ENCODE results near the gene ST8SIA4.

Gene ST8SIA4

DNA sequence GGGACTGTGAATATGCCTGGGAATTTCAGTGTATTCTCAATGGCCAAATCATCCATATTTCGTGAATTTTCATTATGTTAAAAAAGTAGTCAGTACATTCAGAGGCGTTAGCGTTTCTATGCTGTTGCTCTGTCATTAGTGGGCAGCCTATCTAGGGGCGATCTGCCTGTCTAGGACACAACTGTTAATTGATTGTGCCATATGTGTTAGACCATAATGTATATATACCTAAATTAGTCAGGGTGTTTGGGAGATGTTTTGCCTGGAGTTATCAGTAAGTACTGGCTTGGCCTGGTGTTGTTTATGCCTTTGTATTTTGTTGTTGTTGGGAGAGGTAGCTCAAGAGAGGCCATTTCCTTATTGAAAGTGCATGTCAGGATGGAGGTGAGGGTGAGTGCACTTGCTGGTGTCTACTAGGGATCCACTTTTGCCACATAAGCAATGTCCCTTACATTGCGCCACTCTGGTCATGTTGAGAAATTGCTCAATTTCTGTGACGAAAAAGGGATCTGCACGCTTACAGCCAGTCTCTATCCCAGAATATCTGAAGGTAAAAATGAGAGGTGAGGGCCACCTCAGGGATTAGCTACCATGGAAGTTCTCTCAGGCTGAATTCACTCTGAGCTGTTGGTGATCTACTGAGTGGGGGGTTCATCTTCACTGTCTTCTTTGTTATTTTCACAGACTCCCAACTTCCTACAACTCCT lies 123.3 kb downstream of the ST8SIA4 start:
- DNase-seq: no peak

- no peak for DNase-seq
Measured at GRCh38 chr5:100777680-100778300, 125.3 kb downstream of the ST8SIA4 start.

DNA sequence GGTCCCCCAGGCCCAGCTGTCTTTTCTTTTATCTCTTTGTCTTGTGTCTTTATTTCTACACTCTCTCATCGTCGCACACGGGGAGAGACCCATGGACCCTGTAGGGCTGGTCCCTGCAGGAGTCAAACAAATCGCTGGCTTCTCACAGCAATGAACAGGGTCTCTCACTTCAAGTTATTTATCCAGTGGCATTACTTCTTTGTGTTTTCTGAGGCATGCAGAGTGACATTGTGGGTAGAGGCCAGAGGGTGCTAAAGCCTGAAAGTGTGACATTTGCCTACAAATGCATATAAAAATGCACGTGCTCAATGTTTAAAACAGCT lies 127.6 kb downstream of the ST8SIA4 start:
- DNase-seq: no peak

DNA sequence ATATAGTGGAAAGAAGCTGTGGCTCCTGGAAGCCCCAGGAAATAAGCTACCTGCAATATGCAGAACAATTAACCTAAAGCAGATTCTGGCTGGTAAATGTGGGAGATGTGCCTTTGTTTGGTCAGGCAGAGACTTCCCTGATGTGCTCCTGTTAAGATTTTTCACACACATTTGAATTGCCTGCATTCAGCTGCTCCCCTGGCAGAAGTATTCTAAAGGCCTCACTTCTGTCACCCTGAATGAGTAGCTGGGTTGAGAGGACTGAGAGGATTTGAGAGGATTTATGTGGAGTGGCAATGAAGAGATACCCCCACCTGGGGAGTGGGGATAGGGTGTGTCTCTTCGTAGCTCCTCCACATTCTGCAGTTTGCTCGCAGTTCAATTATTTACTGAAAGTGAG lies 130.5 kb downstream of the ST8SIA4 start:
- no peak for DNase-seq

GRCh38 chr5:100772006-100772405 lies 131.1 kb downstream of the ST8SIA4 start:
- no peak for DNase-seq

- no peak for DNase-seq
Measured at GRCh38 chr5:100771181-100771580, 131.9 kb downstream of the ST8SIA4 start.

- no peak for DNase-seq
Measured at GRCh38 chr5:100768221-100768620, 134.9 kb downstream of the ST8SIA4 start.

- DNase-seq: no peak
Measured at GRCh38 chr5:100762995-100763394, 140.1 kb downstream of the ST8SIA4 start.

DNA sequence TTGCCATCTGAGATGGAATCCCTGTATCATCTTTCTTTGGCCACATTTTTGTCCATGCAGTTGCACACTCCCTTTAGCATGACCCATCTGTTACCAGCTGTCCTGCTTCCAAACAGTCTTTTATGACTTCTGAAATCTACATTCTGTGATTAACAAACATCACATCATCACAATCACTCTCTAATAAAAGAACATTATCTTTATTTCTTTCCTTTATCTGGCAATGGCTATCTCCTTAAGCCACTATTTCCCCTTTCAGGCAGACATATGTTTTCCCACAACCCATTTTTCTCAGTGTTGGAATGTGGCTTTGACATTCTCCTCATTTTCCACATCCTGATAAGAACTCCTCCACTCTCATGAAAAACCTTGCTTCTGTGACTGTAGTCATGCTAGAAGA lies 141.0 kb downstream of the ST8SIA4 start:
- DNase-seq: no peak

DNA sequence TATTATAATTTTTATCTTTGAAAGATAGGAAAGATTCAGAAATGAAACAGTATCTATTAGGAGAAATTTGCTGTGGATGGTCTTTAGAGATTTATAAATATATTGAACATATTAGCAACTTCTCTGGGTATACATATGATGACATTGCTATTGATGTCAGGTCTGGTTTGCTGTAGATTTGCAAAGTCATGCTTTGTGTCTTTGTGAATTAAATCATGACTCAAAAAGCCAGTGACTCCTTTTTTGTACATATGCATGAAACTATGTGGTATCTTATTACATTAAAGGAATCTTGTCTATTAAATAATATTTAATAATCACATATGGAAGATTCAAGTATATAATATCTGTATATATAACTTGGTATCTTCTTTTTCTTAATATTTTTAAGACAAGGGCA lies 141.9 kb downstream of the ST8SIA4 start:
- no peak for DNase-seq

DNA sequence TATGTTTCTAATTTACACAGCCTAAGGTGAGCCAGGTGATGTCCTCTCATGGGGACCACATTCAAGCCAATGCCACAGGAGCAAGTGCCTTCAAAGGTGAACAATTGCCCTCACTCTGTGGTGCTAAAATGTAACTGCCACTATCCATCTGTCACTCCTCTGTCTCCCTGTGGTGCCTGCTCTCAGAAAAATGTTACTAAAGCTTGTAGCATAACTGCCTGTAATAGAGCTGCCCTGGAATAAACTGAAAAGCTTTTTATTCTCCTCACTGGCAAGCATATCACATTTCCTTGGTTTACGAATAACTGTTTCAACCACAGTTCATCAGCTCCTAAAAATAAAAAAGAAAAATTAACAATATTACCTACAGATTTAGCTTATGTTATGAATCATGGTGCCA lies 142.4 kb downstream of the ST8SIA4 start:
- no peak for DNase-seq

- DNase-seq: no peak
Measured at GRCh38 chr5:100758780-100759179, 144.3 kb downstream of the ST8SIA4 start.

DNA sequence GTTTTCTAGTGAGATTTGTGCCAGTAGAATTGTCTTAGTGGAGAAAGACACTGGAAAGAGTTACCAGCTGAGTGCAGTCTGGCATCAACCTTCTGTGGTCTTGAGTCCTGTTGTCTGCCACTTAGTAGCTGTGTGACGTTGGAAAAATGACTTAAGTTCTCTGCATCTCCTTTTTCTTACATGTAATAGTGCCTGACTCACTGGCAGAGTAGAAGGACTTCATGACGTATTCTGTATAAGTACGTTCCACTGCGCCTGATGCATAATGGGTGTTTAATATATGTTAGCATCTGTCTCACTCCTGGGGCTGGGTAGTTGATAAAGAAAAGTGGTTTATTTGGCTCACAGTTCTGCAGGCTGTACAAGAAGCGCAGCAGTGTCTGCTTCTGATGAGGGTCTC lies 144.8 kb downstream of the ST8SIA4 start:
- no peak for DNase-seq

GRCh38 chr5:100757618-100758017 lies 145.5 kb downstream of the ST8SIA4 start:
- DNase-seq: no peak
